HFFc6 (cell line): ENCODE data around the gene DGKK. TPM values are rescaled to one million over a fixed set of nuclear protein-coding genes. Genes with fewer than 3 reads are reported as not detected.

Source experiments
- DNase-seq: peaks from one replicate; pipeline ENCODE4 v3.0.0-alpha.2; 2018
- H3K27ac Mint-ChIP-seq: 2 replicates; pipeline ENCODE4 v1.8.0; 2020; ENCODE audit warnings: mild to moderate bottlenecking, mixed read lengths
- H3K27me3 Mint-ChIP-seq: 2 replicates; pipeline ENCODE4 v1.8.0; 2021; ENCODE audit warnings: mild to moderate bottlenecking, moderate library complexity, mixed read lengths; ENCODE audit not compliant: insufficient read depth
- H3K36me3 Mint-ChIP-seq: 2 replicates; pipeline ENCODE4 v1.8.0; 2021; ENCODE audit warnings: low read depth, mixed read lengths
- H3K4me1 Mint-ChIP-seq: 2 replicates; pipeline ENCODE4 v1.8.0; 2020; ENCODE audit warnings: low read depth, mixed read lengths
- H3K4me3 Mint-ChIP-seq: 2 replicates; pipeline ENCODE4 v1.8.0; 2020; ENCODE audit warnings: mild to moderate bottlenecking, moderate library complexity, mixed read lengths
- H3K9me3 Mint-ChIP-seq: 2 replicates; pipeline ENCODE4 v1.8.0; 2020; ENCODE audit warnings: mild to moderate bottlenecking, mixed read lengths
- total RNA-seq, 6 experiments: library from RNA; stranded (reverse); fragmentation: NEBNext Ultra II Directional; extraction: Animal tissue kit (Norgen Biotek cat#: 25700); gene quantifications; 2 replicates in 1 of 6; 3 replicates in 5 of 6; pipeline ENCODE4 v1.2.3, GENCODE V29; 2021
- TF ChIP-seq, protein P1 (sequence below): fragments of 200-600 bp; sonication (generic); IDR thresholded peaks from 2 replicates; pipeline ENCODE4 v1.5.0; 2021; ENCODE audit warnings: antibody characterized with exemption, mild to moderate bottlenecking

The DGKK gene
- total RNA-seq, 6 experiments from 2014 or later = not detected

DNA sequence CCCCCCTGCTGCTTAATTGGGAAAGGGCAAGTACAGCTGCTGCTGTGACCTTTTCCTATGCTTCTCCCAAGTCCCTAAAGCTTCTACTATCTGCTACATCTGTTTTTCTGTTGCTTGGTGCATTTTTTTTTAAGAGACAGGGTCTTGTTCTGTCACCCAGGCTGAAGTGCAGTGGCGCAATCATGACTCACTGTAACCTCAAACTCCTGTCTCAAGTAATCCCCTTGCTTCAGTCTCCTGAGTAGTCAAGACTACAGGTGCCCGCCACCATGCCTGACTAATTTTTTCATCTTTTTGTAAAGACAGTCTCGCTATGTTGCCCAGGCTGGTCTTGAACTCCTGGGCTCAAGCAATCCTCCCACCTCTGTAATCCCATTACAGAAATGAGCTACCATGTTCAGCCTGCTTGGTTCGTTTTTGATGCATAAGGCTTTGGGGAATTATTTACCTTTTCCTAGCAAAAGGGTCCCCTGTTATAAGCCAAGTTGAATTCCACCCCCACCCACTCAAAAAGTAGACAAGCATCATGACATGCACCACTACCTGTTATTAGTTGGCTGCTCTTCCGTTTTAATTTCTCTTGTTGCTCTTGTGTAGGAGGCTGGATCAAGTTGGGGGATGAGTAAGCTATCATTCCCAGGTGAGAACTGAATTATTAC lies 39.6 kb downstream of the DGKK start:
- Mint-ChIP-seq H3K27ac (no peak overlapping the region), H3K36me3 (no peaks in the 10 kb centered on the region; the same call in 1 of the 2 replicates), H3K4me1 (no peaks in the 10 kb centered on the region), H3K4me3 (no peak overlapping the region), H3K9me3 (no peaks in the 10 kb centered on the region; the same call in none of the 2 replicates), H3K27me3 (no peaks in the 10 kb centered on the region)
- no peak for DNase-seq
- TF ChIP-seq, protein P1, sequence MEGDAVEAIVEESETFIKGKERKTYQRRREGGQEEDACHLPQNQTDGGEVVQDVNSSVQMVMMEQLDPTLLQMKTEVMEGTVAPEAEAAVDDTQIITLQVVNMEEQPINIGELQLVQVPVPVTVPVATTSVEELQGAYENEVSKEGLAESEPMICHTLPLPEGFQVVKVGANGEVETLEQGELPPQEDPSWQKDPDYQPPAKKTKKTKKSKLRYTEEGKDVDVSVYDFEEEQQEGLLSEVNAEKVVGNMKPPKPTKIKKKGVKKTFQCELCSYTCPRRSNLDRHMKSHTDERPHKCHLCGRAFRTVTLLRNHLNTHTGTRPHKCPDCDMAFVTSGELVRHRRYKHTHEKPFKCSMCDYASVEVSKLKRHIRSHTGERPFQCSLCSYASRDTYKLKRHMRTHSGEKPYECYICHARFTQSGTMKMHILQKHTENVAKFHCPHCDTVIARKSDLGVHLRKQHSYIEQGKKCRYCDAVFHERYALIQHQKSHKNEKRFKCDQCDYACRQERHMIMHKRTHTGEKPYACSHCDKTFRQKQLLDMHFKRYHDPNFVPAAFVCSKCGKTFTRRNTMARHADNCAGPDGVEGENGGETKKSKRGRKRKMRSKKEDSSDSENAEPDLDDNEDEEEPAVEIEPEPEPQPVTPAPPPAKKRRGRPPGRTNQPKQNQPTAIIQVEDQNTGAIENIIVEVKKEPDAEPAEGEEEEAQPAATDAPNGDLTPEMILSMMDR = no peak

DNA sequence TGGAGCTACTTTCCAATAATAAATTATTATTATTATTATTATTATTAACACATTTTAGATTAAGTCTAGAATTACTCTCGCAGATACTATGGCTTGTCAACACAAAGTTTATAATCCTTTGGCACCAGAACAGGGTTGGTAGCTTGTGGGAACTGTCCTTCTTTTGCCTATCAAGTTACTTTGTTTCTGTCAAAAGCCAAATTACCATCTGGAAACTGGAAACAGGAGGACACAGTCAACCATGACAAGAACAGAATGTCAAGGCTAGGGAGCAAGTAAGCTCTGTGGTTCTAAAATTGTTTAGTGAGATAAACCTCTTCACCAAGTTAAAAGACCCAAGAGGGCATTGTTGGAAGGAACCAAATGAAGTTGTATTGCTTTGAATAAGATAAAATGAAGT lies 42.5 kb downstream of the DGKK start:
- H3K9me3 Mint-ChIP-seq = no peaks in the 10 kb centered on the region; the same call in 1 of the 2 replicates
- no peaks in the 10 kb centered on the region for H3K27me3 Mint-ChIP-seq
- no peak overlapping the region for H3K4me3 Mint-ChIP-seq
- H3K27ac Mint-ChIP-seq = no peak overlapping the region
- no peak for DNase-seq
- TF ChIP-seq, protein P1 = no peak
- H3K4me1 Mint-ChIP-seq = no peaks in the 10 kb centered on the region
- no peaks in the 10 kb centered on the region for H3K36me3 Mint-ChIP-seq

DNA sequence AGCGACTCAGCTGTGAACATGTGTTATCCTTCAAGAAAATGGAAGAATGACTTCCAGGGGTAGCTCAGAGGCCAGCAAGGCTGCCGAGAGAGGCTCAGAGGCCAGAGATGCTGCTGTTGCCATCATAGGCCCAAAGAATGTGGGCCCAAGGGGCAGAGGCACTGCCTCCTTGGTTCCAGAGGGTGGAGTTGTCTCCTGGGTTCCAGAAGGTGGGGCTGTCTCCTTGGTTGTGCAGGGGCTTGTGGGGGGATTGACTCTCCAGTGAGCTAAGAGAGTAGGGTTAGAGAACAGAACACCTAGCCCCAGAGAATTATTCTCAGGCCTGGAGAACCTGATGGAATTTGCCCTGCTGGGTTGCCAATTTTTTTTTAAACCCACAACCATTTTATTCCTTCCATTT lies 62.6 kb downstream of the DGKK start:
- DNase-seq = no peak
- no peaks in the 10 kb centered on the region for H3K4me1 Mint-ChIP-seq
- no peak overlapping the region for H3K27ac Mint-ChIP-seq
- no peaks in the 10 kb centered on the region; the same call in none of the 2 replicates for H3K27me3 Mint-ChIP-seq
- H3K4me3 Mint-ChIP-seq = no peak overlapping the region
- peaks cover 7% of the 10 kb centered on the region for H3K9me3 Mint-ChIP-seq
- no peaks in the 10 kb centered on the region; the same call in 1 of the 2 replicates for H3K36me3 Mint-ChIP-seq
- TF ChIP-seq, protein P1 = no peak

DNA sequence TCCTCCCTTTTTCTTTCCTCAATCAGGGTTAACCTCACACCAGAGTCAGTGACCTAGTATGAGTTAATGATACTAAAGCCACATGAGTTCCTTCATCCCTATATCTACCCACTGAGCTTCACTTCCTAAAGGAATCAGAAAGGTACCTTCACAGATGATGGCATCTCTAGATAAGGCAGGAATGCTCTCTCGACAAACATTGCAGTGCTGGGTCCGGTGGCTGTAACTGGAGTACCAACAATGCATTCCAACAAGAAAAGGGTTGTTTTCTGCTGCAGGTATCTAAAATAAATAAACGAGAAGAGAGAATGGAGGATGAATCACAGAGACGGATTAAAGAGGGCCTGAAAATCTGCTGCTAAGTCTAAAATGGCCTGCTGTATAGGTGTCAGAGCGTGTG lies 66.7 kb downstream of the DGKK start:
- Mint-ChIP-seq H3K27ac (no peak overlapping the region), H3K4me3 (no peak overlapping the region), H3K27me3 (no peaks in the 10 kb centered on the region; the same call in none of the 2 replicates), H3K4me1 (no peaks in the 10 kb centered on the region), H3K36me3 (no peaks in the 10 kb centered on the region; the same call in 1 of the 2 replicates), H3K9me3 (peaks cover 3% of the 10 kb centered on the region)
- TF ChIP-seq, protein P1 = no peak
- no peak for DNase-seq

- no peak overlapping the region for H3K4me3 Mint-ChIP-seq
- no peak overlapping the region for H3K27ac Mint-ChIP-seq
- no peaks in the 10 kb centered on the region for H3K36me3 Mint-ChIP-seq
- DNase-seq = no peak
- peaks cover 2% of the 10 kb centered on the region for H3K9me3 Mint-ChIP-seq
- no peaks in the 10 kb centered on the region for H3K4me1 Mint-ChIP-seq
- TF ChIP-seq, protein P1 = no peak
- no peaks in the 10 kb centered on the region; the same call in none of the 2 replicates for H3K27me3 Mint-ChIP-seq
Observed at GRCh38 chrX:50402886-50403285, 67.7 kb downstream of the DGKK start.
